ENCODE results near the gene IGFALS. TPM values are rescaled to one million over a fixed set of nuclear protein-coding genes. Genes with fewer than 3 reads are reported as not detected.
A peak's percentile ranks its signal among the peaks of the same experiment; 100 is the strongest.

IGFALS gene
- total RNA-seq, 1 donor from 2014 or later: 0.17 TPM

DNA sequence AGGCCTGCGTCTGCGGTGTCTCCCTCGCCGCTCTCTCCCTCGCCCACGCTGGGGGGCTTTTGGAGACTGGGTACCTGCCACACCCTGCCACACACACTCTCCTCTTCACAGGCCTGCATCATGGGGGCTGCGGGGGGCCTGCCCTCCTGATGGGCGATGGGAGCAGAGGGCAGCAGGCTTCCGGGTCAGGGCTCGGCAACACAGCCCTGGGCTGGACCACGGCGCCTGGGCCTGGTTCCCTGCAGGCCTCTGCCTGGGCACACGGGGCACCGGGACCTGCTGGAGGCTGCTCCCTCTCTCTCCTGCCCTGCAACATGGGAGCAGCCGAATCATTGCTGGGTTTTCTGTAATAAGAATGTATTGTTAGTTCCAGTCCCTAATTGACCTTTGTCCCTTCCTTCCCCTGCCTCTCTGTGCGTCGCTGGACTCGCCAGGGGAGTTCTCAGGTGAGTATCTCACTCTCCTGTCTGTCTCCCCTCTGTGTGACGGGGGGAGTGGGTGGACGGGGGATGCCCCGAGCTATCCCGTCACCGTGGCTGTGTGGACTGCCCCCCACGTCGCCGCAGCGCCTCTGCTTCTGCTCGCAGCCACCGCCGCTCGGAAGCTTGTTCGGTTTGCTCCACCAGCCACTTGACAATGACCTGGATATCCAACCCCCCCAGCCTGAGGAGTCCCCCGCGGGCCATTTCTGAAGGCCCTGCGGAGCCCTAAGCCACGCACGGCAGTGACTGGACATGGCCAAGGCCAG is 35.6 kb downstream of the IGFALS start:
- no peak for DNase-seq (ENCODE audit: extremely low spot score, unreplicated experiment)
- Mint-ChIP-seq H3K4me3 (no peak overlapping the region), H3K27me3 (no peaks in the 10 kb centered on the region), H3K4me1 (ENCODE audit: unreplicated experiment) (no peaks in the 10 kb centered on the region), H3K36me3 (no peaks in the 10 kb centered on the region), H3K9me3 (no peaks in the 10 kb centered on the region), H3K27ac (no peak overlapping the region)
- TF ChIP-seq, protein P1, sequence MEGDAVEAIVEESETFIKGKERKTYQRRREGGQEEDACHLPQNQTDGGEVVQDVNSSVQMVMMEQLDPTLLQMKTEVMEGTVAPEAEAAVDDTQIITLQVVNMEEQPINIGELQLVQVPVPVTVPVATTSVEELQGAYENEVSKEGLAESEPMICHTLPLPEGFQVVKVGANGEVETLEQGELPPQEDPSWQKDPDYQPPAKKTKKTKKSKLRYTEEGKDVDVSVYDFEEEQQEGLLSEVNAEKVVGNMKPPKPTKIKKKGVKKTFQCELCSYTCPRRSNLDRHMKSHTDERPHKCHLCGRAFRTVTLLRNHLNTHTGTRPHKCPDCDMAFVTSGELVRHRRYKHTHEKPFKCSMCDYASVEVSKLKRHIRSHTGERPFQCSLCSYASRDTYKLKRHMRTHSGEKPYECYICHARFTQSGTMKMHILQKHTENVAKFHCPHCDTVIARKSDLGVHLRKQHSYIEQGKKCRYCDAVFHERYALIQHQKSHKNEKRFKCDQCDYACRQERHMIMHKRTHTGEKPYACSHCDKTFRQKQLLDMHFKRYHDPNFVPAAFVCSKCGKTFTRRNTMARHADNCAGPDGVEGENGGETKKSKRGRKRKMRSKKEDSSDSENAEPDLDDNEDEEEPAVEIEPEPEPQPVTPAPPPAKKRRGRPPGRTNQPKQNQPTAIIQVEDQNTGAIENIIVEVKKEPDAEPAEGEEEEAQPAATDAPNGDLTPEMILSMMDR (conservative IDR thresholded peaks at IDR 0.05): no peak

DNA sequence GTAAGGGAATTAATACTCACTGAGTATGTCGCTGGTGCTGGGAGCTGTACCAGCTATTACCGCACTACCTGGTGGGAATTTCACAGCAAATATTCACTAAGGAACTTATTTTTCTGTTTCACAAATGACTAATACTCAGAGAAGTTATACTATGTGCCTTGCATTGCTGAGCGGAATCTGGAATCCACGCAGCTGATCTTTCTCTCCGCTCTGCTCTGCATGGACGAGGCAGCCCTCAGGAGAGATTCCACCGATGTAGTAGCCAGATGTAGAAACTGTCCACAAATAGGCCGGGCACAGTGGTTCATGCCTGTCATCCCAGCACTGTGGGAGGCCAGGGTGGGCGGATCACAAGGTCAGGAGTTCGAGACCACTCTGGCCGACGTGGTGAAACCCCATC is 39.3 kb downstream of the IGFALS start:
- Mint-ChIP-seq H3K4me3 (no peak overlapping the region), H3K27ac (peak overlapping the region; percentile 69), H3K4me1 (ENCODE audit: unreplicated experiment) (no peaks in the 10 kb centered on the region), H3K36me3 (no peaks in the 10 kb centered on the region), H3K9me3 (no peaks in the 10 kb centered on the region), H3K27me3 (no peaks in the 10 kb centered on the region)
- DNase-seq (ENCODE audit: extremely low spot score, unreplicated experiment): no peak
- TF ChIP-seq, protein P1 (conservative IDR thresholded peaks at IDR 0.05): no peak

DNA sequence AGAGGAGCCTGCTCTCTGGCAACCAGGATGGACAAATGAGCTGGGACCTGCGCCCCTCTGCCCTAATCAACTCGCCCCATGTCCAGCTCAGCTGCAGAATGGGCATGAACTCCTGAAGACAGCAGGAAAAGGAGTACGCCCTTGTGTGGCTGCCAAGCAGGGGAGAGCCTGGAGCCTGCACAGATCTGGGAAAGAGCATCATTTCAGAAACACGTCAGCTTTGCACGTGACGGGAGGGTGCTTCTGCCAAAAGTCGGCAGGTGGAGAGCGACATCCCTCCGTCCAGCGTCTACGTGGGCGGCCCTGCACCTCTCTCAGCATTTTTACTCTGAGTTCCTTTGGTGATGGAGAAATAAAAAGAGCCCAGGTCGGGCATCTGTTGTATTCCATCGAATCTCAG is 40.7 kb downstream of the IGFALS start:
- Mint-ChIP-seq H3K36me3 (no peaks in the 10 kb centered on the region), H3K4me3 (no peak overlapping the region), H3K27me3 (no peaks in the 10 kb centered on the region), H3K9me3 (no peaks in the 10 kb centered on the region), H3K4me1 (ENCODE audit: unreplicated experiment) (no peaks in the 10 kb centered on the region), H3K27ac (no peak overlapping the region)
- TF ChIP-seq, protein P1 (conservative IDR thresholded peaks at IDR 0.05): no peak
- no peak for DNase-seq (ENCODE audit: extremely low spot score, unreplicated experiment)

DNA sequence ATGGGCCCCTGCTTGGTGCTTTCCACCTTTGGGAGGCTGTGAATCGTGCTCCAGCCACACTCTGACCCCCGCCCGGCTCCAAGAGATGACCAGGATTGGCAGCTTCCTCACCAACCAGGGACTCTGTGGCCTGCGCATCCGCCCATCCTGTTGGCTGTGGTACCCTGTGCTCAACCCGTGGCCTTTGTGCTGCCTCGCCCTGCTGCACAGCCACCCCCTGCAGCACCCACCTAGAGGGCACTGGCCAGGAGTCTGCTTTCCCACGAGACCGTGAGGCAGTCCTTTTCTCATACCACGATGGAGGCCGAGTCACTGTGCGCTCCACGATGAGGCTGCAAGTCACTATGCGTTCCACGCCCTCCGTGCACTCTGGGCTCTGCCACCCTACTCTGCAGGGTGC is 41.6 kb downstream of the IGFALS start:
- no peak overlapping the region for H3K4me3 Mint-ChIP-seq
- no peak for DNase-seq (ENCODE audit: extremely low spot score, unreplicated experiment)
- H3K4me1 Mint-ChIP-seq (ENCODE audit: unreplicated experiment): no peaks in the 10 kb centered on the region
- TF ChIP-seq, protein P1 (conservative IDR thresholded peaks at IDR 0.05): no peak
- H3K9me3 Mint-ChIP-seq: no peaks in the 10 kb centered on the region
- H3K36me3 Mint-ChIP-seq: no peaks in the 10 kb centered on the region
- H3K27me3 Mint-ChIP-seq: no peaks in the 10 kb centered on the region
- no peak overlapping the region for H3K27ac Mint-ChIP-seq

DNA sequence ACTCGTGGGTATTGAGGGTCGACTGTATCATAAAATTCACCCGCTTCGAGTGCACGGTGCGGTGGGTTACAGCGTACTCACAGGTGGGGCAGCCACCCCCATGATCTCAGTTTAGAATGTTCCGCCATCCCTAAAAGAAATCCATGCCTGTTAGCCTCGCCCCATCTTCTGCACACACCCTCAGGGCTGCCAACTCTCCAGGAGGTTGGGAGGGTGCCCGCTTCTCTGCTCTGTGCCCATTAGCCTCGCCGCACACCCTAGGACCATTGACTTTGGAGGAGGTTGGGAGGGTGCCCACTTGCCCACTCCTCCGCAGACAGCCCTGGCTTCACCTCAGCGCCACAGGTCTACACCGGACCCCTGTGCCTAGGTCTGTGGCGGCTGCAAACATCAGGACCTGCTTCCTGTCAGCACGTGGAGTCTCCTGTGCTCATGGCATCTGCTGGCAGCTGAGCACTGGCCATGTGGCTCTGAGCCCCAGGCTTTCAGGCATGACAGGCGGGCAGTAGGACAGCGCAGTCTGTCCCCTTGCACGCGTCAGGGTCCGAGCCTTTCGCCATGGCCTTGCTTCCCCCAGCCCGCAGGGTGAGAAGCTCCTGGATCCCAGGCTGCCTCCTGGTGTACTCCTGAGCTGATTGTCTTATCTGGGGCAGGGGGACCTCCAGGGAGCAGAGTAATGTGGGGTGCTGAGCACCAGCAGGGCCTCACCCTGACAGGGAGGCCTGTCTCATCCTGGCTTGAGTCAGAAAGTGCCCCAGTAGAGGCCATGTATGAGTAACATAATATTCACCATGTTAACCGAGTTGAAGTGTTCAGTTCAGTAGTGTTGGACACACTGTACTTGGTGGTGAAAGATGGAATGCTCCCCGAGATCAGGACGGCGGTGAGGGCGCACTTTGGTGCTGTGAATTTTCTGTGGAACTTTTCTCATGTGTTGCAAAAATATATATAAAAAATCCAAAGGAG is 44.1 kb downstream of the IGFALS start:
- Mint-ChIP-seq H3K4me1 (ENCODE audit: unreplicated experiment) (no peaks in the 10 kb centered on the region), H3K36me3 (no peaks in the 10 kb centered on the region), H3K27me3 (no peaks in the 10 kb centered on the region), H3K27ac (no peak overlapping the region), H3K9me3 (no peaks in the 10 kb centered on the region), H3K4me3 (no peak overlapping the region)
- DNase-seq (ENCODE audit: extremely low spot score, unreplicated experiment): no peak
- TF ChIP-seq, protein P1 (conservative IDR thresholded peaks at IDR 0.05): no peak
